AG09319 (cell line): Measurements from ENCODE around the gene TSR1.

ENCODE experiments used
- DNase-seq: peaks from one replicate; pipeline ENCODE4 v3.0.0-alpha.2; 2010; ENCODE audit warnings: low read depth; ENCODE audit errors: extremely low read depth
- CTCF ChIP-seq: IDR thresholded peaks from 2 replicates; pipeline ENCODE4 v1.5.1; 2011; ENCODE audit warnings: low read depth, mild to moderate bottlenecking, inconsistent platforms, low read length, moderate library complexity

TSR1 gene

GRCh38 chr17:2336215-2336851 lies at the start of gene TSR1:
TSR1 (minus strand) TSS chr17:2336457; CDS start chr17:2336427, 30 bp downstream.
- TF ChIP-seq CTCF = peak; percentile 45
- peak; percentile 67 for DNase-seq

DNA sequence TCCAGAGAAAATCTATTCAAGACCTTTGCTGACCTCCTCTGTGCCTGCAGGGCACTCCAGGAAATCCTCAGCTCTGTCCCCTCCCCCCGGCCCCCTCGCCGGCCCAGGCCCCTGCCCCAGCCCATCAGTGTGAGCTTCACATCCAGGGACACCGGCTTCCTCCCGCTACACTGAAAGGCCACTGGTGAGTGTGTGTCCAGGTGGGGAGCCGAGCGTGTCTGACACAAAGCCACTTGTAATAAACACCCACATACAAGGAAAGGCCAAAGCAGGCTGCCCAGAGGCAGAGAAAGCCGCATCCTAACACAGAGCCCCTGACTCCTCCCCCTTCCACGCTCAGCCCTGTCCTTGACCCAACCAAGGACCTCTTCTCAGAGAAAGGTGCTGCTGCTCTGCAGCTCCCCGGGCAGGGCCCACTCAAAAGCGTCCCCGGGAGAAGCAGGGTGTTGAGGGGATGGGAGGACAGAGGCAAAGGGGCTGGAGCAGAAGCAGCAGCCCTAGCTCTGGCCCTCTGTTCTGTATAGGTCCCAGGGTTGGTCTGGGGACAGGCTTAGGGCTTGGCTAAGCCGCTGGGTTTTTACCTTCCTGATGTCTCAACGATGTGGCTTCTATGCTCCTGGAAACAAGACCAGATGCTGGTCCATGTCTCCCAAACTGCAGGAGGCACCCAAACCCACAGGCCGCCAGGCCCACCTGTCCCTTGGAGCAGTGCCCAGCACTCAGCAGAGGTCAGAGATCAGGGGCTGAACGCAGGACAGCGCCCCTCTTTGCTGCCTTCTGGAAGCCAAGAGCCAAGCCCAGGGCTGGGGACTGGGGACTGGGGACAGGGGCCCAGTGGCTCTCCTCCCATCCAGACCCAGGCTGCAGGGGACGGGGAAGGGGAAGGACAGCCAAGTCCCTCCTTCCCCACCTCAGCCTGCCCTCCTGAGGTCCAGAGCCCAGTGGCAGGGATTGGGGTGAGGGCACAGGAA lies 49.3 kb upstream of the TSR1 start:
- no peak for TF ChIP-seq CTCF
- DNase-seq = no peak

- DNase-seq = no peak
- TF ChIP-seq CTCF = no peak
Observed at GRCh38 chr17:2384439-2385127, 48.3 kb upstream of the TSR1 start.

DNA sequence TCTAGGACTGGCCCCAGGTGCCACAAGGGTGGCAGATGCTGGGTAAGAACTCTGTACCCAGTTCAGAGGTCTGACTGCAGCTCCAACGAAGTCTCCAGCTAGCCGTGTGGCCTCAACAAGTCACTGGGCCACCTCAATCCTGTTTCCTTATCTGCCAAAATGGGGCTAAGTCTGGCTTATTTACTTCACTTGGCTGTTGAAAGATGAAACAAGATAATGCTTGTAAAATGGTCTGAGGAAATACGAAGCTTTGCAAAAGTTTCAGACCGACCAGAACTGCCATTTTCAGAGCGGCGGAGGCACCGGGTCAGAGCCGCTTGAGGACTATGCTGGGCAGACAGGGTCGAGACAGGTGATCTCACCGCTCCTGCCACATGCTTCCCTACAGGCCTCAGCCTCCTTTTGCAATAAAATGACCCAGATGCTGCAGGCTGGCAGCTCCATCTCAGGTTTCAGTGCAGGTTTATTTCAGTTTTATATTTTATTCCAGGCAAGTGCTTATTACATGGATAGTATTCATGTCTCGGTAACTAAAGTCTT lies 47.4 kb upstream of the TSR1 start:
- no peak for TF ChIP-seq CTCF
- no peak for DNase-seq

DNA sequence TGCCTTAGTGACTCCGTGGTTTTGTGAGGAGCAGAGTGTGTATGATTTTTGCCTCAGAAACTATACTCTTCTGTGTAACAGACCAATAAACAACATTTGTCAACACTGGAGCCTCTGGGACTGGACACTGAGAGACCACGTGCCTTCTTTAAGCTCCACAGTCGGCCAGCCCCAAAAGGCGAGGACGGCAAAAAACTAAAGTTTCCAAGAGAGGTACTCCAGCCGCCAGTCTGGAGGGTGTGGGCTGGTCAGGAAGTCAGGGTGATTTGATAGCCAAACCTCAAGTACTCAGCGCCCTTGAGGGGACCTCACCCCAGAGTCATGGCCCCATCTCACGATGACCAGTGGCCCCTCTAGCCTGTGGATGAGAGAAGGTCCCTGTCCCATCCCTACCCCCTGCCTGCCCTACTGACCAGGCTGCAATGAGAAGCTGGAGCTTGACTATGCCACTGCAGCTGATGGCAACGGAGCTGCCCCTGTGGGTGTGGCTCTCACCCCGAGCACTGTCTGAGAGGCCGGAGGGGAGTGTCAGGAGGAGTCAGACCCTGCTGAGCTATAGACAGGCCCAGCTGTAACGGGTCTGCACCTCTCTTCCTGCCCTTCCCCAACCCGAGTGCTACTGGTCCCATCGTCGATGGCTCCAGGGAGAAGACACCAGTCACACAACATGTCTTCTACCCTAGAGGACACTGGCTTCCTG lies 44.8 kb upstream of the TSR1 start:
- DNase-seq = no peak

More for the DNA sequence above, 44.8 kb upstream of the TSR1 start:
- no peak for TF ChIP-seq CTCF
